A549 (cell line): ENCODE results near the gene RHOB. TPM values are rescaled to one million over a fixed set of nuclear protein-coding genes. Genes with fewer than 3 reads are reported as not detected.

Experiments used
- ATAC-seq, 2 experiments: fragments of 200-7000 bp in 1 of 2; fragments of >200 bp in 1 of 2; cut with Nextera tagmentation in 1 of 2; cut with Tn5 transposase in 1 of 2; 3 replicates each; pipeline versions ENCODE4 v1.8.0 to v1.9.1; 2018 to 2020; ENCODE audit warnings: mild to moderate bottlenecking in 1 of 2, moderate library complexity in 1 of 2
- CTCF ChIA-PET: fragments of 300-600 bp; sonication (Branson Sonifier 250); formaldehyde crosslinking; extraction: SDS; loops from one replicate; lab custom pipeline; 2021; ENCODE audit warnings: antibody characterized with exemption, inconsistent platforms; lab: Yijun Ruan, JAX
- POLR2A ChIA-PET: fragments of 350-600 bp; formaldehyde crosslinking; extraction: SDS; loops from one replicate; lab custom pipeline; 2021; ENCODE audit warnings: antibody characterized with exemption, inconsistent platforms; lab: Yijun Ruan, JAX
- DNase-seq, 2 experiments: peaks; one replicate each; pipeline versions ENCODE4 v3.0.0 to v3.0.0-alpha.2; 2011 to 2016; ENCODE audit warnings: low read depth in 1 of 2, low spot score in 1 of 2
- FAIRE-seq: peaks from 2 replicates; lab custom pipeline; 2011; peaks lifted over from hg19 to GRCh38; lab: Jason Lieb, UNC
- H3K27ac ChIP-seq, 2 experiments: fragments of >200 bp; sonication (Bioruptor Twin); formaldehyde crosslinking; 3 replicates each; pipeline ENCODE4 v1.5.1; 2016 to 2017
- H3K4me1 ChIP-seq: fragments of >200 bp; sonication (Bioruptor Twin); formaldehyde crosslinking; 3 replicates; pipeline ENCODE4 v1.6.1; 2016
- H3K4me2 ChIP-seq: fragments of >200 bp; sonication (Bioruptor Twin); formaldehyde crosslinking; 3 replicates; pipeline ENCODE4 v1.6.1; 2016
- H3K4me3 ChIP-seq: fragments of >200 bp; sonication (Bioruptor Twin); formaldehyde crosslinking; 3 replicates; pipeline ENCODE4 v1.5.1; 2016
- H3K9me3 ChIP-seq: fragments of >200 bp; sonication (Bioruptor Twin); formaldehyde crosslinking; 3 replicates; pipeline ENCODE4 v1.6.1; 2016
- BHLHE40 ChIP-seq: IDR thresholded peaks from 2 replicates; pipeline ENCODE4 v1.6.1; 2012; ENCODE audit warnings: low read depth, low read length, inconsistent platforms
- CEBPB ChIP-seq, 2 experiments: fragments of >200 bp in 1 of 2; sonication (Bioruptor Twin) in 1 of 2; formaldehyde crosslinking in 1 of 2; IDR thresholded peaks; 2 replicates each; pipeline ENCODE4 v1.6.1; 2012 to 2016
- CHD2 ChIP-seq: fragments of 150-350 bp; IDR thresholded peaks from 2 replicates; pipeline ENCODE4 v1.6.1; 2014; ENCODE audit warnings: low read length; ENCODE audit not compliant: partially characterized antibody
- CHD4 ChIP-seq: fragments of 200-600 bp; sonication (generic); IDR thresholded peaks from 2 replicates; pipeline ENCODE4 v1.6.1; 2016; ENCODE audit warnings: antibody characterized with exemption, mild to moderate bottlenecking, borderline replicate concordance
- ESRRA ChIP-seq: fragments of 150-350 bp; IDR thresholded peaks from 2 replicates; pipeline ENCODE4 v1.6.1; 2014; ENCODE audit warnings: mild to moderate bottlenecking, low read length, borderline replicate concordance
- FOSB ChIP-seq: fragments of 250-450 bp; sonication (Bioruptor Pico); IDR thresholded peaks from 2 replicates; pipeline ENCODE4 v1.5.0; 2020; ENCODE audit warnings: mild to moderate bottlenecking, moderate library complexity
- JUNB ChIP-seq: fragments of >200 bp; sonication (Bioruptor Twin); formaldehyde crosslinking; IDR thresholded peaks from 2 replicates; pipeline ENCODE4 v1.6.1; 2016
- KDM1A ChIP-seq: fragments of 200-600 bp; sonication (generic); IDR thresholded peaks from 2 replicates; pipeline ENCODE4 v1.6.1; 2016; ENCODE audit warnings: low read depth, mild to moderate bottlenecking
- KDM5A ChIP-seq: fragments of 200-600 bp; sonication (generic); IDR thresholded peaks from 2 replicates; pipeline ENCODE4 v1.6.1; 2016; ENCODE audit warnings: antibody characterized with exemption, mild to moderate bottlenecking
- MAZ ChIP-seq: fragments of 150-350 bp; IDR thresholded peaks from 2 replicates; pipeline ENCODE4 v1.6.1; 2014; ENCODE audit warnings: antibody characterized with exemption, low read depth, low read length, borderline replicate concordance
- PHF8 ChIP-seq: fragments of 200-600 bp; sonication (generic); IDR thresholded peaks from 2 replicates; pipeline ENCODE4 v1.6.1; 2016; ENCODE audit warnings: low read depth, mild to moderate bottlenecking, antibody characterized with exemption, moderate library complexity, borderline replicate concordance
- POLR2A ChIP-seq: IDR thresholded peaks from 2 replicates; pipeline ENCODE4 v1.6.1; 2012; ENCODE audit warnings: mild to moderate bottlenecking, low read length
- RARB ChIP-seq: fragments of 250-450 bp; sonication (Bioruptor Pico); IDR thresholded peaks from 2 replicates; pipeline ENCODE4 v1.8.0; 2021; ENCODE audit warnings: mild to moderate bottlenecking, moderate library complexity
- TFCP2L1 ChIP-seq: fragments of 250-450 bp; sonication (Bioruptor Pico); IDR thresholded peaks from 2 replicates; pipeline ENCODE4 v1.5.0; 2021; ENCODE audit warnings: mild to moderate bottlenecking
- TP53 ChIP-seq: fragments of 250-450 bp; sonication (Bioruptor Pico); IDR thresholded peaks from 2 replicates; pipeline ENCODE4 v1.5.0; 2021; ENCODE audit warnings: mild to moderate bottlenecking, moderate library complexity
- ZC3H11A ChIP-seq: fragments of 450-650 bp; IDR thresholded peaks from 2 replicates; pipeline ENCODE4 v1.6.1; 2014; ENCODE audit warnings: antibody characterized with exemption, mild to moderate bottlenecking
- ZNF302 ChIP-seq: fragments of 250-450 bp; sonication (Bioruptor Pico); IDR thresholded peaks from 2 replicates; pipeline ENCODE4 v1.9.0; 2021; ENCODE audit warnings: inconsistent platforms, mild to moderate bottlenecking, moderate library complexity
- ZSCAN20 ChIP-seq: fragments of 250-450 bp; sonication (Bioruptor Pico); IDR thresholded peaks from 2 replicates; pipeline ENCODE4 v1.8.0; 2022; ENCODE audit warnings: mild to moderate bottlenecking, moderate library complexity
- WGBS: methylation state at CpG from one replicate; pipeline ENCODE4 v1.1.6; 2017; ENCODE audit errors: missing lambda C conversion rate; 5-methylcytosine and 5-hydroxymethylcytosine counted together
- polyA plus RNA-seq, 4 experiments: library from polyadenylated mRNA; depleted of rRNA in 3 of 4; stranded (reverse); fragments of >200 nt; fragmentation: RNase III in 1 of 4; extraction: RNeasy Plus Mini Kit Qiagen cat#74134 plus additional on column Dnase treatment in 1 of 4; gene quantifications; 2 replicates in 3 of 4; 3 replicates in 1 of 4; pipeline ENCODE4 v1.2.3, GENCODE V29; 2011 to 2017
- TF ChIP-seq, protein P1 (sequence below): fragments of 150-350 bp; IDR thresholded peaks from 2 replicates; pipeline ENCODE4 v1.6.1; 2014; ENCODE audit warnings: low read depth, mild to moderate bottlenecking, low read length
- TF ChIP-seq, protein P2 (sequence below): fragments of >200 bp; sonication (Bioruptor Twin); formaldehyde crosslinking; IDR thresholded peaks from 3 replicates; pipeline ENCODE4 v1.6.1; 2016
- TF ChIP-seq, protein P3 (sequence below): IDR thresholded peaks from 2 replicates; pipeline ENCODE4 v1.6.1; 2012
- TF ChIP-seq, protein P4 (sequence below): fragments of >200 bp; sonication (Bioruptor Twin); formaldehyde crosslinking; IDR thresholded peaks from 2 replicates; pipeline ENCODE4 v1.6.1; 2016
- TF ChIP-seq, protein P5 (sequence below): IDR thresholded peaks from 2 replicates; pipeline ENCODE4 v1.6.1; 2012; ENCODE audit warnings: low read depth, borderline replicate concordance

RHOB gene
- polyA plus RNA-seq, 2 of the 4 experiments (the other 2 are of a cell fraction): 84.5 to 157 TPM

DNA sequence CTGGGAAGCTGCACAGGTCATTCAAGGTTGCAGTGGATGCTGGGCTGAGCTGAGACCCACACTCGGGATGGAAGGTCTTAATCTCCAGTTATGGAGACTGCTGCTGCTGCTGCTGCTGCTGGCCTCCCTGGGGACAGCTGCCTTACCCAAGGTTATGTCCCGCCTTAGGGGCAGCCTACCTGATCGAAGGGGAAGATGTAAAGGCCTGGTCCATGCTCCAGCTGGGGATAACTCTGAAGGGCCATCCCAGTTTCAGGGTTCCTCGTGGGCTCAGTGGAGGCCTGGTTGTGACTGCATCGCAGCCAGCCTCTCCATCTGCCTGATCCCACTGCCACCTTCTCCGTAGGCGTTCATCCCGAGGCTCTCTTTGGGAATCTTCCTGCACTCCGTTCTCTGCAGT lies 33.0 kb downstream of the RHOB start:
- FAIRE-seq (no peak), DNase-seq (no peak), ATAC-seq (no peak)
- TF ChIP-seq CHD2 (no peak), ZSCAN20 (CRISPR knock-in tag) (no peak), TP53 (CRISPR knock-in tag) (no peak), CHD4 (no peak), POLR2A (no peak), JUNB (no peak), ZC3H11A (no peak), CEBPB (IDR thresholded peaks at IDR 0.05) (no peak), RARB (CRISPR knock-in tag) (no peak), MAZ (no peak), ZNF302 (CRISPR knock-in tag) (no peak), KDM1A (no peak)
- TF ChIP-seq, protein P1, sequence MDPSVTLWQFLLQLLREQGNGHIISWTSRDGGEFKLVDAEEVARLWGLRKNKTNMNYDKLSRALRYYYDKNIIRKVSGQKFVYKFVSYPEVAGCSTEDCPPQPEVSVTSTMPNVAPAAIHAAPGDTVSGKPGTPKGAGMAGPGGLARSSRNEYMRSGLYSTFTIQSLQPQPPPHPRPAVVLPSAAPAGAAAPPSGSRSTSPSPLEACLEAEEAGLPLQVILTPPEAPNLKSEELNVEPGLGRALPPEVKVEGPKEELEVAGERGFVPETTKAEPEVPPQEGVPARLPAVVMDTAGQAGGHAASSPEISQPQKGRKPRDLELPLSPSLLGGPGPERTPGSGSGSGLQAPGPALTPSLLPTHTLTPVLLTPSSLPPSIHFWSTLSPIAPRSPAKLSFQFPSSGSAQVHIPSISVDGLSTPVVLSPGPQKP: no peak
- TF ChIP-seq, protein P2, sequence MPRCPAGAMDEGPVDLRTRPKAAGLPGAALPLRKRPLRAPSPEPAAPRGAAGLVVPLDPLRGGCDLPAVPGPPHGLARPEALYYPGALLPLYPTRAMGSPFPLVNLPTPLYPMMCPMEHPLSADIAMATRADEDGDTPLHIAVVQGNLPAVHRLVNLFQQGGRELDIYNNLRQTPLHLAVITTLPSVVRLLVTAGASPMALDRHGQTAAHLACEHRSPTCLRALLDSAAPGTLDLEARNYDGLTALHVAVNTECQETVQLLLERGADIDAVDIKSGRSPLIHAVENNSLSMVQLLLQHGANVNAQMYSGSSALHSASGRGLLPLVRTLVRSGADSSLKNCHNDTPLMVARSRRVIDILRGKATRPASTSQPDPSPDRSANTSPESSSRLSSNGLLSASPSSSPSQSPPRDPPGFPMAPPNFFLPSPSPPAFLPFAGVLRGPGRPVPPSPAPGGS: no peak
- TF ChIP-seq, protein P3, sequence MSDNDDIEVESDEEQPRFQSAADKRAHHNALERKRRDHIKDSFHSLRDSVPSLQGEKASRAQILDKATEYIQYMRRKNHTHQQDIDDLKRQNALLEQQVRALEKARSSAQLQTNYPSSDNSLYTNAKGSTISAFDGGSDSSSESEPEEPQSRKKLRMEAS: no peak
- TF ChIP-seq, protein P4, sequence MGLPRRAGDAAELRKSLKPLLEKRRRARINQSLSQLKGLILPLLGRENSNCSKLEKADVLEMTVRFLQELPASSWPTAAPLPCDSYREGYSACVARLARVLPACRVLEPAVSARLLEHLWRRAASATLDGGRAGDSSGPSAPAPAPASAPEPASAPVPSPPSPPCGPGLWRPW: no peak
- POLR2A ChIA-PET: interaction anchor here (3.9 kb wide), 1 partner anchor 33 kb away, joined by 12 read pairs; the partner anchor contains the start of gene RHOB
- H3K9me3 ChIP-seq: no peaks in the 10 kb centered on the region
- H3K4me3 ChIP-seq: no peak overlapping the region
- no peak overlapping the region for H3K4me2 ChIP-seq
- no peak overlapping the region for H3K27ac ChIP-seq
- WGBS: 76% methylated on average over 9 of the region's 9 CpGs
- 0 out of 3 replicates have a peak, but pooled peaks cover 2% of the 10 kb centered on the region for H3K4me1 ChIP-seq
- CTCF ChIA-PET: interaction anchor here (1.1 to 1.3 kb wide), 4 partner anchors 22 to 182 kb away, joined by 3 read pairs; no protein-coding TSS in a partner anchor

DNA sequence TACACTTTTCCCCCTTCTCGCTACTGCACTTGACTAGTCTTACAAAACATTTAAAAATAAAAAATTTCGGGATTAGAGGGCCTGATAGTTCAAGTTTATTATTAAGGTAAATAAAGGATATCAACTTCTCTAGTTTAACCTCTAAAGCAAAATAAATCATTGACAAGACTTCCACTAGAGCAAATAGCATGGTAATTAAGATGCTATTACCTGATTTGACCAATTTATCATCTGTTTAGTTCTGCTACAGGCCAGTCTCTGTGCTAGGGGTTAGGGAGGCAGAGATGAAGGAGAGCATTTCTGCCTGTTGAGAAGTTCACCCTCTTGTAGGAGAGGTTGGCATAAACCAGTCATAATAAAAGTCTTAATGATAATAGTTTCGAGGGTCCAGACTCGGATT lies 34.0 kb downstream of the RHOB start:
- H3K4me2 ChIP-seq: no peak overlapping the region
- ATAC-seq: no peak
- POLR2A ChIA-PET: no interaction called here
- H3K4me3 ChIP-seq: no peak overlapping the region
- H3K9me3 ChIP-seq: no peaks in the 10 kb centered on the region
- DNase-seq: no peak
- TF ChIP-seq ESRRA (no peak), KDM5A (no peak), BHLHE40 (no peak)
- TF ChIP-seq, protein P3: no peak
- no peaks in the 10 kb centered on the region for H3K4me1 ChIP-seq
- 44% methylated on average over 4 of the region's 4 CpGs for WGBS
- FAIRE-seq: no peak
- CTCF ChIA-PET: interaction anchor here (0.7 to 1.6 kb wide), 4 partner anchors 29 to 167 kb away, joined by 3 to 5 read pairs (median 3); no protein-coding TSS in a partner anchor
- H3K27ac ChIP-seq: no peak overlapping the region

DNA sequence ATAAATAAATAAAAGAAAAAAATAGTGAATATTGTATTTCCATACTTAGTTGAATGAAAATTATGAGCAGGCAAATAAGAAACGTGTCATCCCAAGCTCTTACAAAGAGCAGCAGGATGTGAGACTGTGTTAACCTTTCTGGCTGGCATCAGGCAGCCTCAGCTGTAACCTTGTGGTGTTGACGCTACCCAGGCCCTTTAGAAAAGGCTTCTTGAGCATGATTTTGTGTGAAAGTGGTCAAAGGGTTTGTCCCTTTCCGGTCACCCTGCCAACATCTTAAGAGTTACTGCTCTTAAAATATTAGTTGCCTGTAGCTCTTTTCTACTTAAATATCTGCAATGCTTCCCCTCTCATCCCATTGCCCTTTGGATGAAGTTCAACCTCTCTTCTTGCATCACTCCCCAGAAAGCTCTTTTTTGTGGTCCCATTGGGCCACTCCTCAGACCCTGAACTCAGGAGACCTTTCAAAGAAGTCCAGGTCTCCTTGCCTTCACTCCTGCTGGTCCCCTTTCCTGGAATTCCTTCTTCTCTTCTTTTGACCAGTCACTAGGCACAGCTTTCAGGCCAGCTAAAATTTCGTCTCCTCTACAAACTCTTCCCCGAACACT lies 35.0 kb downstream of the RHOB start:
- H3K9me3 ChIP-seq: no peaks in the 10 kb centered on the region

More for the DNA sequence above, 35.0 kb downstream of the RHOB start:
- TF ChIP-seq TFCP2L1 (CRISPR knock-in tag) (no peak), FOSB (CRISPR knock-in tag) (no peak), CHD2 (no peak), PHF8 (no peak)
- TF ChIP-seq, protein P5, sequence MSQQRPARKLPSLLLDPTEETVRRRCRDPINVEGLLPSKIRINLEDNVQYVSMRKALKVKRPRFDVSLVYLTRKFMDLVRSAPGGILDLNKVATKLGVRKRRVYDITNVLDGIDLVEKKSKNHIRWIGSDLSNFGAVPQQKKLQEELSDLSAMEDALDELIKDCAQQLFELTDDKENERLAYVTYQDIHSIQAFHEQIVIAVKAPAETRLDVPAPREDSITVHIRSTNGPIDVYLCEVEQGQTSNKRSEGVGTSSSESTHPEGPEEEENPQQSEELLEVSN: no peak
- ATAC-seq (no peak), FAIRE-seq (no peak), DNase-seq (no peak)
- H3K27ac ChIP-seq: no peak overlapping the region
- no peak overlapping the region for H3K4me3 ChIP-seq
- ChIA-PET POLR2A (no interaction called here), CTCF (interaction anchor here (1.6 kb wide), 1 partner anchor 154 kb away, joined by 3 read pairs; no protein-coding TSS in a partner anchor)
- no peaks in the 10 kb centered on the region for H3K4me1 ChIP-seq
- no peak overlapping the region for H3K4me2 ChIP-seq
- WGBS: 83% methylated on average over 5 of the region's 5 CpGs
